Heart right ventricle (tissue), 16 donors: ENCODE measurements around the gene EGFL7. TPM values are rescaled to one million over a fixed set of nuclear protein-coding genes. Genes with fewer than 3 reads are reported as not detected.
"Not testable (repeated sequence)": the region's sequence is repeated elsewhere in the genome, so short reads cannot be mapped to it uniquely, and the experiment has no call there.

ENCODE experiments used
- ATAC-seq, 8 donors: fragments of 200-7000 bp; cut with Tn5 transposase; one replicate each; pipeline ENCODE4 v1.9.1; 2020; ENCODE audit warnings: mild to moderate bottlenecking in 8 of 8, moderate library complexity in 8 of 8, moderate number of reproducible peaks in 1 of 8
- DNase-seq, 2 donors: peaks; one replicate each; pipeline ENCODE4 v3.0.0-alpha.2; 2020
- H3K27ac ChIP-seq, 10 donors: fragments of 200-600 bp; sonication (generic) in 2 of 10; one replicate each; pipeline versions ENCODE4 v1.5.0 to v1.8.0; 2020 to 2022; ENCODE audit warnings: mild to moderate bottlenecking in 3 of 10
- H3K27me3 ChIP-seq, 7 donors: fragments of 200-600 bp; one replicate each; pipeline ENCODE4 v1.8.0; 2021 to 2022; ENCODE audit warnings: mild to moderate bottlenecking in 2 of 7
- H3K36me3 ChIP-seq, 9 donors: fragments of 200-600 bp; sonication (generic) in 1 of 9; one replicate each; pipeline versions ENCODE4 v1.5.0 to v1.8.0; 2020 to 2022; ENCODE audit warnings: mild to moderate bottlenecking in 2 of 9
- H3K4me1 ChIP-seq, 9 donors: fragments of 200-600 bp; sonication (generic) in 1 of 9; one replicate each; pipeline versions ENCODE4 v1.5.0 to v1.8.0; 2020 to 2022; ENCODE audit warnings: mild to moderate bottlenecking in 4 of 9
- H3K4me3 ChIP-seq, 10 donors: fragments of 200-600 bp; sonication (generic) in 2 of 10; one replicate each; pipeline versions ENCODE4 v1.5.0 to v1.8.0; 2020 to 2022; ENCODE audit warnings: mild to moderate bottlenecking in 7 of 10, moderate library complexity in 2 of 10
- H3K9me3 ChIP-seq, 11 donors: fragments of 200-600 bp in 10 of 11; sonication (generic) in 2 of 11; one replicate each; pipeline versions ENCODE4 v1.5.0 to v1.8.0; 2013 to 2022; ENCODE audit warnings: mild to moderate bottlenecking in 2 of 11, control low read depth in 1 of 11, moderate library complexity in 1 of 11
- WGBS, 2 donors: extraction: QIAGEN DNeasy Blood & Tissue Kit; methylation state at CpG; one replicate each; pipeline ENCODE4 v1.1.7; 2013; ENCODE audit warnings: inconsistent platforms in 1 of 2; 5-methylcytosine and 5-hydroxymethylcytosine counted together
- intact Hi-C, 10 donors: fragments of 100-400 bp; cut with DNase I; formaldehyde crosslinking; loops; one replicate each; pipeline versions ENCODE4 v1.11.1 to v1.14.2; 2022
- polyA plus RNA-seq, 2 donors: library from polyadenylated mRNA; stranded (reverse); fragments of 200-250 nt; gene quantifications; one replicate each; pipeline ENCODE4 v1.2.3, GENCODE V29; 2013
- total RNA-seq, 10 donors: library from RNA; stranded (reverse); fragmentation: NEBNext Ultra II Directional in 3 of 10; extraction: Animal tissue kit (Norgen Biotek cat#: 25700) in 3 of 10; gene quantifications; one replicate each; pipeline versions ENCODE4 v1.2.1 to v1.2.4, GENCODE V29; 2021 to 2023
- TF ChIP-seq, protein P1 (sequence below), 9 donors: fragments of 200-600 bp; sonication (generic) in 2 of 9; IDR thresholded peaks; one replicate each; pipeline versions ENCODE4 v1.5.0 to v1.8.0; 2021 to 2022; ENCODE audit warnings: antibody characterized with exemption in 9 of 9, mild to moderate bottlenecking in 5 of 9, moderate library complexity in 1 of 9
- donor health status: Arrhythmogenic right ventricular cardiomyopathy.
- donor health status: ischemic (EF 13 %, LVEDD 7.1; RV severe dilation, severe dysfunction).
- donor health status: healthy with polysubstance abuse.
- donor health status: DM: no; HTN: yes; CAD: no.
- donor health status: DM: no; HTN: no; CAD: no.
- donor health status: ischemic (EF 25% LVEDD 6.9; RV normal size, moderate dysfunction).
- donor health status: ischemic (EF 25% LVEDD 5.7; RV mildly dilated, moderate dysfunction).
- donor health status: healthy.
- donor health status: DM: yes; HTN: yes; CAD: no.
- donor health status: Ischemic cardiomyopathy.
- donor health status: ischemic (EF 35%, LVEDD 5.7; RV mildly dilated, moderate dysfunction).
- donor health status: nonischemic (EF 11% LVEDD 7.7; RV severe dilation, severe dysfunction).
- donor health status: DM: yes; HTN: yes; CAD: no.
- donor health status: PGD.
- donor health status: ischemic (EF 29% LVEDD 5.4; RV normal size, mild dysfunction).
- donor health status: nonischemic (EF 23%, LVEDD 6.1; RV moderate dilation, normal function).

Gene EGFL7
- total and polyA plus RNA-seq, 12 donors, result 68.6 to 377 (median 101) TPM

DNA sequence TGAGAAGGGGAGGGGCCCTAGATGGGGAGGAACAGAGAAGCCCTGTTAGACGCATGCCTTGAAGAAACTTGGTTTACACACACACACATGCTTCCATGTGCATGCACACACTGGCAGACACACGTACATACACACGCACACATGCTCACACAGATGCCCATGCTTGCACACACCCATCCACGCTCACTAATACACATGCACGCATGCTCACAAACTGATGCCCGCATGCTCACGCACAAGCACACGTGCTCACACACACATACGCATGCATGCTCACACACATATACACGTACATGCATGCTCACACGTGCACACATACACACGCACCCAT lies 32.1 kb upstream of the EGFL7 start:
- TF ChIP-seq, protein P1, sequence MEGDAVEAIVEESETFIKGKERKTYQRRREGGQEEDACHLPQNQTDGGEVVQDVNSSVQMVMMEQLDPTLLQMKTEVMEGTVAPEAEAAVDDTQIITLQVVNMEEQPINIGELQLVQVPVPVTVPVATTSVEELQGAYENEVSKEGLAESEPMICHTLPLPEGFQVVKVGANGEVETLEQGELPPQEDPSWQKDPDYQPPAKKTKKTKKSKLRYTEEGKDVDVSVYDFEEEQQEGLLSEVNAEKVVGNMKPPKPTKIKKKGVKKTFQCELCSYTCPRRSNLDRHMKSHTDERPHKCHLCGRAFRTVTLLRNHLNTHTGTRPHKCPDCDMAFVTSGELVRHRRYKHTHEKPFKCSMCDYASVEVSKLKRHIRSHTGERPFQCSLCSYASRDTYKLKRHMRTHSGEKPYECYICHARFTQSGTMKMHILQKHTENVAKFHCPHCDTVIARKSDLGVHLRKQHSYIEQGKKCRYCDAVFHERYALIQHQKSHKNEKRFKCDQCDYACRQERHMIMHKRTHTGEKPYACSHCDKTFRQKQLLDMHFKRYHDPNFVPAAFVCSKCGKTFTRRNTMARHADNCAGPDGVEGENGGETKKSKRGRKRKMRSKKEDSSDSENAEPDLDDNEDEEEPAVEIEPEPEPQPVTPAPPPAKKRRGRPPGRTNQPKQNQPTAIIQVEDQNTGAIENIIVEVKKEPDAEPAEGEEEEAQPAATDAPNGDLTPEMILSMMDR (IDR thresholded peaks at IDR 0.05), result peak in 1 of 9 donors; percentile 3
- Histone ChIP-seq H3K4me1 (peaks cover 5 to 35% (median 24%) of the 10 kb centered on the region in 9 donors), H3K27me3 (peaks cover 0 to 18% (median 0%) of the 10 kb centered on the region in 7 donors), H3K36me3 (no peaks in the 10 kb centered on the region), H3K4me3 (no peak overlapping the region), H3K27ac (no peak overlapping the region), H3K9me3 (no peaks in the 10 kb centered on the region)
- intact Hi-C loops, result loop anchor here in 4 of 10 donors (1.0 to 2.0 kb wide), 3 partner anchors 142 to 145 kb away; no protein-coding TSS in a partner anchor
- DNase-seq (no peak), ATAC-seq (no peak)
- 60 to 71% methylated on average over 12 of the region's 12 CpGs for WGBS, 2 donors

DNA sequence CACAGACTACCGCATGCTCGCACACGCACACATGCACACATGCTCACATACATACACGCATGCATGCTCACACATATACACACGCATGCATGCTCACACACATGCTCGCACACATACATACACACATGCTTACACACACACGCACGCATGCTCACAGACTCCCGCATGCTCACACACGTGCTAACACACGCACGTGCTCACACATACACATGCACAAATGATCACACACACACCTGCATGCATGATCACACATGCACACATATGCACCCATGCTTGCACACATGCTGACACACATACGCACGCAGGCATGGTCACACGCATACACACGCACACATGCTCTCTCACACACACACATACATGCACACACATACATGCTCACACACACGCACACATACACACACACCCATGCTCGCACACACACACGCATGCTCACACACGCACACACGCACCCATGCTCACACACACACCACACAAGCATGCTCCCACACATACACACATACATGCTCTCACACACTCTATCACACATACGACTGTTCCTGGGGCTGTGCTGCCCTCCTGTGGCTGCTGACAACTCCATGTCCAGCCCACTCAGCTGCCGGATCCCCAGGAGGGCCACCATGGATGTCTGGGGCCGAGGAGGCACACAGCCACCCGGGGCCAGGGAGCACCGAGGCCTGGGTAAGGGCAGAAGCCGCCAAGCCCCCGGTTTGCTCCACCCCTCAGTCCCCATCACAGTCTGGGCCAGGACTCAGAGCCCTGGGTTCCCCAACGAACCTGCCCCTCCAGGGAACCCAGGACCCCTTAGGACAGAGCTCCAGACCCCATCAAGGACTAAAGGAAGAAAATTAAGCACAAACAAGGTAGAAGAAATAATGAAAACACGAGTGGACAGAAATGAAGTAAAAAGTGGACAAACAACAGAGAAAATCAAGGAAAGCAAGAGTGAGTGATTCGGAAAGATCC lies 31.4 kb upstream of the EGFL7 start:
- H3K27me3 ChIP-seq, result peaks cover 0 to 18% (median 0%) of the 10 kb centered on the region in 7 donors
- DNase-seq (peak; percentile 82 to 86), ATAC-seq (peak; percentile 86 to 95 (median 92))
- no peaks in the 10 kb centered on the region for H3K9me3 ChIP-seq
- H3K36me3 ChIP-seq, result no peaks in the 10 kb centered on the region
- no peak overlapping the region for H3K27ac ChIP-seq
- peaks cover under 1 to 28% (median 17%) of the 10 kb centered on the region in 9 donors for H3K4me1 ChIP-seq
- H3K4me3 ChIP-seq, result no peak overlapping the region
- 50 to 56% methylated on average over 31 of the region's 31 CpGs for WGBS, 2 donors
- TF ChIP-seq, protein P1 (IDR thresholded peaks at IDR 0.05), result peak; percentile 75 to 90 (median 87)
- intact Hi-C loops, result loop anchor here in 8 of 10 donors (1.0 to 2.0 kb wide), 5 partner anchors 143 to 147 kb away; no protein-coding TSS in a partner anchor

DNA sequence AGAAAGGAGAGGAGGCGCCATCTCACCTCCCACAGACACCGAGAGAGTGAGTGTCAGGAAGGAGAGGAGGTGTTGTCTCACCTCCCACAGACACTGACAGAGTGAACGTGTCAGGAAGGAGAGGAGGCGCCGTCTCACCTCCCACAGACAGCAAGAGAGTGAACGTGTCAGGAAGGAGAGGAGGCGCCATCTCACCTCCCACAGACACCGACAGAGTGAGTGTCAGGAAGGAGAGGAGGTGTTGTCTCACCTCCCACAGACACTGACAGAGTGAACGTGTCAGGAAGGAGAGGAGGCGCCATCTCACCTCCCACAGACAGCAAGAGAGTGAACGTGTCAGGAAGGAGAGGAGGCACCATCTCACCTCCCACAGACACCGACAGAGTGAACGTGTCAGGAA lies 30.6 kb upstream of the EGFL7 start:
- ATAC-seq, intact Hi-C loops, H3K4me3 ChIP-seq, H3K36me3 ChIP-seq, DNase-seq, H3K9me3 ChIP-seq, H3K27ac ChIP-seq: not testable (repeated sequence)
- 53 to 62% methylated on average over 6 to 7 of the region's 13 CpGs for WGBS, 2 donors
- H3K27me3 ChIP-seq, result peaks cover 0 to 18% (median 0%) of the 10 kb centered on the region in 7 donors
- peaks cover 0 to 20% (median 10%) of the 10 kb centered on the region in 9 donors for H3K4me1 ChIP-seq

DNA sequence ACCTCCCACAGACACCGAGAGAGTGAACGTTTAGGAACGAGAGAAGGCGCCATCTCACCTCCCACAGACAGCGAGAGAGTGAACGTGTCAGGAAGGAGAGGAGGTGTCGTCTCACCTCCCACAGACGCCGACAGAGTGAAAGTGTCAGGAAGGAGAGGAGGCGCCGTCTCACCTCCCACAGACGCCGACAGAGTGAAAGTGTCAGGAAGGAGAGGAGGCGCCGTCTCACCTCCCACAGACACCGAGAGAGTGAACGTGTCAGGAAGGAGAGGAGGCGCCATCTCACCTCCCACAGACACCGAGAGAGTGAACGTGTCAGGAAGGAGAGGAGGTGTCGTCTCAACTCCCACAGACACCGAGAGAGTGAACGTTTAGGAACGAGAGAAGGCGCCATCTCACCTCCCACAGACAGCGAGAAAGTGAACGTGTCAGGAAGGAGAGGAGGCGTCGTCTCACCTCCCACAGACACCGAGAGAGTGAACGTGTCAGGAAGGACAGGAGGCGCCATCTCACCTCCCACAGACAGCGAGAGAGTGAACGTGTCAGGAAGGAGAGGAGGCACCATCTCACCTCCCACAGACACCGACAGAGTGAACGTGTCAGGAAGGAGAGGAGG lies 30.1 kb upstream of the EGFL7 start:
- DNase-seq, intact Hi-C loops: not testable (repeated sequence)

DNA sequence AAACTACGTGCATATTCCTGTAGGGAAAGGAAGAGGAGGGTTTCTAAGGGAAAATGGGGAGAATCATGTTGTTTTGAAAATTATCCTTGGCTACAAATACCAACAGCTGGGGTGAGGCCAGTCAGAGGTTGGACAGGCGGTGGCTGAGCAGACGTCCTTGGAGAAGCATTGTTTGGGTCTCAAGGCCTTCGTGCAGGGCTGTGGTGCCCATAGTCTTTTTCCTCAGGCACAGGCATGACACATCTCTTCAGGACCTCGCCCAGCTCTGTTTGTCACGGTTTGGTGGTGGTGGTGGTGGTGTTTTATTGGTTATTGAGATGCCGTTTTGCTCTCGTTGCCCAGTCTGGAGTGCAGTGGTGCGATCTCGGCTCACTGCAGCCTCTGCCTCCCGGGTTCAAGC lies 27.8 kb upstream of the EGFL7 start:
- ATAC-seq (no peak), DNase-seq (no peak)
- 91 to 93% methylated on average over 11 of the region's 11 CpGs for WGBS, 2 donors
- no peaks in the 10 kb centered on the region for H3K9me3 ChIP-seq
- no peak overlapping the region for H3K4me3 ChIP-seq
- no peaks in the 10 kb centered on the region for H3K36me3 ChIP-seq
- intact Hi-C loops, result no loop called here
- H3K4me1 ChIP-seq, result peaks cover 0 to 24% (median 10%) of the 10 kb centered on the region in 9 donors
- TF ChIP-seq, protein P1 (IDR thresholded peaks at IDR 0.05), result no peak
- H3K27me3 ChIP-seq, result peaks cover 0 to 5% (median 0%) of the 10 kb centered on the region in 7 donors
- no peak overlapping the region for H3K27ac ChIP-seq

More for the DNA sequence above, 30.1 kb upstream of the EGFL7 start:
- Histone ChIP-seq H3K27me3 (peaks cover 0 to 14% (median 0%) of the 10 kb centered on the region in 7 donors), H3K4me1 (peaks cover 0 to 20% (median 10%) of the 10 kb centered on the region in 9 donors)
- 73 to 77% methylated on average over 36 of the region's 36 CpGs for WGBS, 2 donors
- not testable (repeated sequence) for H3K36me3 ChIP-seq, ATAC-seq, H3K27ac ChIP-seq, H3K4me3 ChIP-seq, H3K9me3 ChIP-seq
